SK-N-MC (cell line): ENCODE data around the gene NENF.

Source experiments
- EZH2 ChIP-seq: fragments of 200-600 bp; sonication (generic); IDR thresholded peaks from one replicate; pipeline ENCODE4 v1.6.1; 2017; ENCODE audit warnings: antibody characterized with exemption
- FOXP2 ChIP-seq: optimal IDR thresholded peaks from 2 replicates; pipeline ENCODE3; 2011; ENCODE audit warnings: mild to moderate bottlenecking, moderate library complexity; ENCODE audit not compliant: insufficient read depth; ENCODE audit errors: extremely low read length, control extremely low read depth
- POLR2AphosphoS5 ChIP-seq: IDR thresholded peaks from 2 replicates; pipeline ENCODE4 v1.6.1; 2012; ENCODE audit warnings: mild to moderate bottlenecking, low read depth, low read length, borderline replicate concordance

DNA sequence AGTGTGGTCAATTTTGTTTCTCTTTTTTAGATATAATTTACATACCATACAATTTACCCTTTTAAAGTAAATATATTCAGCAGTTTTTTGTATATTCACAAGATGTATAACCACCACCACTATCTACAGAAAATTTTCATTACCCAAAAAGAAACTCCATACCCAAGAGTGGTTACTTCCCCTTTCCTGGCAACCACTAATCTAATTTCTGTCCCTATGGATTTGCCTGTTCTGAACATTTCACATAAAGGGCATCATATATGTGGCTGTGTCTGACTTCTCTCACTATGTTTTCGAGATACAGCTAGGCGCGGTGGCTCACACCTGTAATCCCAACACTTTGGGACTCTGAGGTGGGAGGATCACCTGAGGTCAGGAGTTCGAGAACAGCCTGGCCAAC, 31.7 kb upstream of the NENF start:
- no peak for TF ChIP-seq POLR2AphosphoS5
- no peak for TF ChIP-seq EZH2
- no peak for TF ChIP-seq FOXP2
